Endodermal cell (in vitro differentiated cells): ENCODE results near the gene RPL19. TPM values are rescaled to one million over a fixed set of nuclear protein-coding genes. Genes with fewer than 3 reads are reported as not detected.

Experiments
- DNase-seq: peaks from one replicate; pipeline ENCODE4 v3.0.0-alpha.2; 2017
- H3K27ac ChIP-seq: 2 replicates; pipeline ENCODE4 v1.5.1; 2013; ENCODE audit warnings: mild to moderate bottlenecking, low read depth, low read length, moderate library complexity
- H3K27me3 ChIP-seq: 2 replicates; pipeline ENCODE4 v1.6.1; 2013; ENCODE audit warnings: mild to moderate bottlenecking, low read length, moderate library complexity; ENCODE audit not compliant: insufficient read depth, control insufficient read depth, poor library complexity, severe bottlenecking
- H3K36me3 ChIP-seq: 2 replicates; pipeline ENCODE4 v1.7.0; 2013; ENCODE audit warnings: mild to moderate bottlenecking, low read length, moderate library complexity; ENCODE audit not compliant: control insufficient read depth, insufficient read depth
- H3K4me1 ChIP-seq: one replicate; pipeline ENCODE4 v1.7.0; 2013; ENCODE audit warnings: low read length; ENCODE audit not compliant: control insufficient read depth, insufficient read depth
- H3K4me3 ChIP-seq: 2 replicates; pipeline ENCODE4 v1.5.1; 2013; ENCODE audit warnings: mild to moderate bottlenecking, low read length, moderate library complexity
- H3K9ac ChIP-seq: 2 replicates; pipeline ENCODE4 v1.6.1; 2013; ENCODE audit warnings: mild to moderate bottlenecking, low read length, moderate library complexity; ENCODE audit not compliant: poor library complexity, severe bottlenecking; ENCODE audit errors: extremely low read depth
- H3K9me3 ChIP-seq: 2 replicates; pipeline ENCODE4 v1.6.1; 2013; ENCODE audit warnings: mild to moderate bottlenecking, low read length, moderate library complexity; ENCODE audit not compliant: control insufficient read depth
- H3K27ac Mint-ChIP-seq: 2 replicates; pipeline ENCODE4 v1.8.0; 2020; ENCODE audit warnings: mixed read lengths
- H3K27me3 Mint-ChIP-seq: 2 replicates; pipeline ENCODE4 v1.8.0; 2021; ENCODE audit warnings: mild to moderate bottlenecking, mixed read lengths; ENCODE audit not compliant: insufficient read depth
- H3K36me3 Mint-ChIP-seq: 2 replicates; pipeline ENCODE4 v1.8.0; 2020; ENCODE audit warnings: low read depth, mixed read lengths
- H3K4me1 Mint-ChIP-seq: 2 replicates; pipeline ENCODE4 v1.8.0; 2020; ENCODE audit warnings: mixed read lengths
- H3K4me3 Mint-ChIP-seq: 2 replicates; pipeline ENCODE4 v1.8.0; 2020; ENCODE audit warnings: mild to moderate bottlenecking, moderate library complexity, mixed read lengths
- H3K9me3 Mint-ChIP-seq: 2 replicates; pipeline ENCODE4 v1.8.0; 2020; ENCODE audit warnings: mild to moderate bottlenecking, mixed read lengths
- WGBS, 2 experiments: methylation state at CpG; one replicate each; pipeline versions ENCODE4 v1.1.5 to v1.1.7; 2013; ENCODE audit warnings: missing lambda C conversion rate in 2 of 2, mixed read lengths in 1 of 2; ENCODE audit not compliant: insufficient coverage in 1 of 2, insufficient read length in 1 of 2; 5-methylcytosine and 5-hydroxymethylcytosine counted together
- total RNA-seq, 2 donors: library from RNA; stranded (reverse); fragmentation: NEBNext Ultra II Directional in 1 of 2; extraction: Animal tissue kit (Norgen Biotek cat#: 25700) in 1 of 2; gene quantifications; 2 replicates in 1 of 2; 3 replicates in 1 of 2; pipeline ENCODE4 v1.2.1, GENCODE V29; 2021
- TF ChIP-seq, protein P1 (sequence below): fragments of 200-600 bp; sonication (generic); conservative IDR thresholded peaks from 2 replicates; pipeline ENCODE4 v1.5.0; 2021; ENCODE audit warnings: antibody characterized with exemption, mild to moderate bottlenecking

RPL19 gene
- total RNA-seq, 2 donors from 2014 or later = 1,782 to 1,829 TPM

DNA sequence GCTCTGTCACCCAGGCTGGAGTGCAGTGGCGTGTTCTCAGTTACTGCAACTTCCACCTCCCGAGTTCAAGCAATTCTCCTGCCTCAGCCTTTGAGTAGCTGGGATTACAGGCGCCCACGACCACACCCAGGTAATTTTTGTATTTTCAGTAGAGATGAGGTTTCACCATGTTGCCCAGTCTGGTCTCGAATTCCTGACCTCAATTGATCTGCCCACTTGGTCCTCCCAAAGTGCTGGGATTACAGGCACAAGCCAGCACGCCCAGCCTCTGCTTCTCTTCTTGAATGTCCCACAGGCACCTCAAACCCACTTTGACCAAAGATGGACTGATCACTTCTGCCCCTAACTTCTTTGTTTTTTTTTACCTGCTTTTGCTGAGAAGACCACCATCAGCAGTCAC is 29.5 kb upstream of the RPL19 start:
- Mint-ChIP-seq H3K9me3 (peaks cover 7% of the 10 kb centered on the region), H3K27me3 (peaks cover 30% of the 10 kb centered on the region), H3K4me3 (no peak overlapping the region), H3K4me1 (peaks cover 16% of the 10 kb centered on the region), H3K27ac (no peak overlapping the region), H3K36me3 (peaks cover 1% of the 10 kb centered on the region)
- Histone ChIP-seq H3K9me3 (no peaks in the 10 kb centered on the region), H3K4me3 (no peak overlapping the region), H3K27me3 (peaks cover 16% of the 10 kb centered on the region), H3K36me3 (no peaks in the 10 kb centered on the region), H3K4me1 (no peaks in the 10 kb centered on the region), H3K9ac (no peak overlapping the region), H3K27ac (no peak overlapping the region)
- TF ChIP-seq, protein P1, sequence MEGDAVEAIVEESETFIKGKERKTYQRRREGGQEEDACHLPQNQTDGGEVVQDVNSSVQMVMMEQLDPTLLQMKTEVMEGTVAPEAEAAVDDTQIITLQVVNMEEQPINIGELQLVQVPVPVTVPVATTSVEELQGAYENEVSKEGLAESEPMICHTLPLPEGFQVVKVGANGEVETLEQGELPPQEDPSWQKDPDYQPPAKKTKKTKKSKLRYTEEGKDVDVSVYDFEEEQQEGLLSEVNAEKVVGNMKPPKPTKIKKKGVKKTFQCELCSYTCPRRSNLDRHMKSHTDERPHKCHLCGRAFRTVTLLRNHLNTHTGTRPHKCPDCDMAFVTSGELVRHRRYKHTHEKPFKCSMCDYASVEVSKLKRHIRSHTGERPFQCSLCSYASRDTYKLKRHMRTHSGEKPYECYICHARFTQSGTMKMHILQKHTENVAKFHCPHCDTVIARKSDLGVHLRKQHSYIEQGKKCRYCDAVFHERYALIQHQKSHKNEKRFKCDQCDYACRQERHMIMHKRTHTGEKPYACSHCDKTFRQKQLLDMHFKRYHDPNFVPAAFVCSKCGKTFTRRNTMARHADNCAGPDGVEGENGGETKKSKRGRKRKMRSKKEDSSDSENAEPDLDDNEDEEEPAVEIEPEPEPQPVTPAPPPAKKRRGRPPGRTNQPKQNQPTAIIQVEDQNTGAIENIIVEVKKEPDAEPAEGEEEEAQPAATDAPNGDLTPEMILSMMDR = no peak
- WGBS, 2 experiments = 91 to 97% methylated on average over 3 to 6 of the region's 6 CpGs
- no peak for DNase-seq

DNA sequence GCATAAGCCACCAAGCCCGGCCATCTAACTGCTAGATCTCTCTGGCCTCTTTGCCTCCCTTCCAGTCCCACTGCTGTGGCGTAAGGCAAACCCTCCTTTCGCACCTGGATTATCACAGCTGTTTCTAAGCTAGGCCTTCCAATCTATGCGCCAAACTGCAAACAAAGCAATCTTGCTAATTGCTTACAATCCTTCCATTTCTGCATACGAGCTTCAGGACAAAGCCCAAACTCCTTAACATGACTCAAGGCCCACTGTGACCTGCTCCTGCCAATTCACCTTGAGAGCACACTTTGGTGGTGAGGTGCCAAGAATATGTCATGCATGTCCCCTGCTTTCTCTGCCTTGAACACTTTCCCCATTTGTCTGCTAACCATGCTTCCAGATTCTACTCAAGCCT is 28.1 kb upstream of the RPL19 start:
- no peaks in the 10 kb centered on the region for H3K4me1 ChIP-seq
- no peak overlapping the region for H3K4me3 ChIP-seq
- H3K9me3 Mint-ChIP-seq = peaks cover 7% of the 10 kb centered on the region
- no peaks in the 10 kb centered on the region for H3K9me3 ChIP-seq
- peaks cover 6% of the 10 kb centered on the region for H3K36me3 Mint-ChIP-seq
- H3K4me1 Mint-ChIP-seq = peaks cover 11% of the 10 kb centered on the region
- peaks cover 7% of the 10 kb centered on the region for H3K36me3 ChIP-seq
- peaks cover 16% of the 10 kb centered on the region for H3K27me3 Mint-ChIP-seq
- TF ChIP-seq, protein P1 = no peak
- peaks cover 2% of the 10 kb centered on the region for H3K27me3 ChIP-seq
- H3K27ac ChIP-seq = no peak overlapping the region
- no peak overlapping the region for H3K4me3 Mint-ChIP-seq
- H3K27ac Mint-ChIP-seq = no peak overlapping the region
- 87 to 100% methylated on average over 1 to 5 of the region's 5 CpGs for WGBS, 2 experiments
- peak; percentile 66 for DNase-seq
- no peak overlapping the region for H3K9ac ChIP-seq

DNA sequence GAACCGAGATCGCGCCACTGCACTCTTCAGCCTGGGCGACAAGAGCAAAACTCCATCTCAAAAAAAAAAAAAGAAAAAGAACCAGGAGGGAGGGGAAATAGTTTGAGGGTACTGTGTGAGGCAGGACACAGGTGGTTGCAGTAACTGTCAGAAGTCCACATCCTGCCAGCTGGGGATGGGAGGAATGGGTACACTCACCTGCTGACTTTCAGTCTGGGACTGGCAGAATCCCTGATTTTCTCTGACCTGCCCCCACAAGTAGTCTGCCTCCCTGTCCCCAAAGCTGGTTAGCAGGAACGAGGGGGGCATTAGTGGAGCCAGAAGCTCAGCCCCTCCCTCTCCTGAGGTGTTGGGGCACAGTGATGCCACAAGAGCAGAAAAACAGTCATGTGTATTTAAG is 27.0 kb upstream of the RPL19 start:
- Mint-ChIP-seq H3K9me3 (peaks cover 7% of the 10 kb centered on the region), H3K4me3 (no peak overlapping the region), H3K27ac (peak overlapping the region; percentile 15), H3K36me3 (peaks cover 17% of the 10 kb centered on the region), H3K4me1 (peaks cover 11% of the 10 kb centered on the region), H3K27me3 (peaks cover 7% of the 10 kb centered on the region)
- no peak overlapping the region for H3K4me3 ChIP-seq
- WGBS, 2 experiments = 93% methylated on average over 5 of the region's 5 CpGs; no CpG with 5 or more reads in 1 of the 2 experiments
- peaks cover 17% of the 10 kb centered on the region for H3K36me3 ChIP-seq
- H3K27me3 ChIP-seq = no peaks in the 10 kb centered on the region
- no peaks in the 10 kb centered on the region for H3K9me3 ChIP-seq
- no peak for DNase-seq
- TF ChIP-seq, protein P1 = no peak
- H3K4me1 ChIP-seq = no peaks in the 10 kb centered on the region
- H3K27ac ChIP-seq = no peak overlapping the region
- H3K9ac ChIP-seq = no peak overlapping the region
